22Rv1 (cell line): Measurements from ENCODE around the gene JDP2.

ENCODE experiments used
- ZFX ChIP-seq: fragments of 450-650 bp; IDR thresholded peaks from 2 replicates; pipeline ENCODE4 v1.6.1; 2017; ENCODE audit warnings: antibody characterized with exemption, borderline replicate concordance
- TF ChIP-seq, protein P1 (sequence below): fragments of 450-650 bp; IDR thresholded peaks from 2 replicates; pipeline ENCODE4 v1.5.1; 2017; ENCODE audit warnings: mild to moderate bottlenecking

- TF ChIP-seq, protein P1, sequence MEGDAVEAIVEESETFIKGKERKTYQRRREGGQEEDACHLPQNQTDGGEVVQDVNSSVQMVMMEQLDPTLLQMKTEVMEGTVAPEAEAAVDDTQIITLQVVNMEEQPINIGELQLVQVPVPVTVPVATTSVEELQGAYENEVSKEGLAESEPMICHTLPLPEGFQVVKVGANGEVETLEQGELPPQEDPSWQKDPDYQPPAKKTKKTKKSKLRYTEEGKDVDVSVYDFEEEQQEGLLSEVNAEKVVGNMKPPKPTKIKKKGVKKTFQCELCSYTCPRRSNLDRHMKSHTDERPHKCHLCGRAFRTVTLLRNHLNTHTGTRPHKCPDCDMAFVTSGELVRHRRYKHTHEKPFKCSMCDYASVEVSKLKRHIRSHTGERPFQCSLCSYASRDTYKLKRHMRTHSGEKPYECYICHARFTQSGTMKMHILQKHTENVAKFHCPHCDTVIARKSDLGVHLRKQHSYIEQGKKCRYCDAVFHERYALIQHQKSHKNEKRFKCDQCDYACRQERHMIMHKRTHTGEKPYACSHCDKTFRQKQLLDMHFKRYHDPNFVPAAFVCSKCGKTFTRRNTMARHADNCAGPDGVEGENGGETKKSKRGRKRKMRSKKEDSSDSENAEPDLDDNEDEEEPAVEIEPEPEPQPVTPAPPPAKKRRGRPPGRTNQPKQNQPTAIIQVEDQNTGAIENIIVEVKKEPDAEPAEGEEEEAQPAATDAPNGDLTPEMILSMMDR, result no peak
- TF ChIP-seq ZFX, result no peak
Observed at GRCh38 chr14:75409316-75410205, 18.3 kb upstream of the JDP2 start.
